ENCODE results near the gene BMAL1. TPM values are rescaled to one million over a fixed set of nuclear protein-coding genes. Genes with fewer than 3 reads are reported as not detected.
A peak's percentile ranks its signal among the peaks of the same experiment; 100 is the strongest.

The BMAL1 gene
- total RNA-seq, 1 experiment from 2014 or later, result 9.3 TPM

GRCh38 chr11:13318498-13319295 lies 41.1 kb downstream of the BMAL1 start:
- H3K9me3 ChIP-seq, result no peaks in the 10 kb centered on the region
- H3K4me3 ChIP-seq, result no peak overlapping the region
- no peaks in the 10 kb centered on the region for H3K36me3 ChIP-seq
- DNase-seq, result no peak
- no peaks in the 10 kb centered on the region for H3K27me3 ChIP-seq

- DNase-seq, result no peak
Measured at GRCh38 chr11:13320688-13321087, 43.1 kb downstream of the BMAL1 start.

DNA sequence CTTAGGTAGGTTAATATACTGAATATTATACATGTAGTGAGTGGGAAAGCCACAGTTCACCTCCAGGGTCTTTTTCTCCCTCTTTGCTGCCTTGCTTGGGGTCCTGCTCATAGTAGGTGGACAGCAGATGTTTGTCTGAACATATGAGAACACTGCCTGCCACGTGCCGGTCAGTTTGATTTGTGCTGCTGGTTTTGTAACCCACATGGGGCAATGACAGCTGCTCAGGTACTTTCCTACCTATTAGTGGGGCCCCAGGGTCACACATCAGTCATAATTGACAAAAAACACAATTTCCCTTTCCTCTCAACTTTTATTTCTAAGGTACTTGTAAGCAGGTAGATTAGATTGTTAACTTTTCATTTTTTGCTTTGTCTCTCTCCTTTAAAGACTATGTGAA lies 43.8 kb downstream of the BMAL1 start:
- Histone ChIP-seq H3K36me3 (no peaks in the 10 kb centered on the region), H3K9me3 (no peaks in the 10 kb centered on the region), H3K4me3 (no peak overlapping the region), H3K27me3 (no peaks in the 10 kb centered on the region)
- DNase-seq, result no peak

More at GRCh38 chr11:13320688-13321087, 43.1 kb downstream of the BMAL1 start:
- Histone ChIP-seq H3K36me3 (no peaks in the 10 kb centered on the region), H3K4me3 (no peak overlapping the region), H3K27me3 (no peaks in the 10 kb centered on the region), H3K9me3 (no peaks in the 10 kb centered on the region)

DNA sequence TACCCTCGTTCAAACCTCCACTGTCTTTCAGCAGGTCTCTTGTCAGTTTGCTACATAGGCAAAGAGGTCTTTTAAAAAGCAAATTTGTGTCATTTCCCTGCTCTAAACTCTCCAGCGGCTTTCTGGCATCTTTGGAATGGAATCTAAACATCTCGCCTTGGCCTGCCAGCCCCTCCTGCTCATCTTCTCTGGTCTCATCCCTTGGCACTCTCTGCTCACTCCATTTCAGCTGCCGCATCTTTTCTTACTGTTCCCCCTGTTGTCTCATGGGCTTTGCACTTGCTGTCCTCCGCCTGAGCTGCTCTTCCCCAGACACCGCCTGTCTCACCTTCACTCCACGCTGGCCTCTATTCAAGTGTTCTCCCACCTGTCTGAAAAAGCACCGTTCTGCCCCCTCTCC lies 46.6 kb downstream of the BMAL1 start:
- H3K27me3 ChIP-seq, result no peaks in the 10 kb centered on the region
- H3K36me3 ChIP-seq, result no peaks in the 10 kb centered on the region
- H3K4me3 ChIP-seq, result no peak overlapping the region
- DNase-seq, result no peak
- no peaks in the 10 kb centered on the region for H3K9me3 ChIP-seq

DNA sequence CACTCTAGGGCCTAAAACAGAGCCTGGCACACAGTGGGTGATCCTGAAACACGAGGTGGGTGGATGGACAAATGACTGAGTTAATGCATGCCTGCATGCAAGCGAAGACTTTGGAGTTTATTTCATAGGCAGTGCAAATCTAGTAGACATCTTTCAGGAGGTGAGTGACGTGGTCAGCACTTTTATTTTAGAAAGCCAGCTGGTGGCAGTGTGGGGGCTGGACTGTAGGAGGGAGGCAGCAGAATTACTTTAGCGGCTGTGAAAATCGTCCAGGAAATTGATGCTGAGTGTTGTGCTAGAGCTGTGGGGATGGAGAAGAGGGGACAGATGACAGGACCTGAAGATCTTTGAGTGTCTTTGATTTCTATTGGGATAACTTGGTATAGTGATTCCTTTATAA lies 47.1 kb downstream of the BMAL1 start:
- H3K9me3 ChIP-seq, result no peaks in the 10 kb centered on the region
- H3K36me3 ChIP-seq, result no peaks in the 10 kb centered on the region
- no peak for DNase-seq
- H3K4me3 ChIP-seq, result no peak overlapping the region
- H3K27me3 ChIP-seq, result no peaks in the 10 kb centered on the region

GRCh38 chr11:13327421-13327820 lies 49.8 kb downstream of the BMAL1 start:
- Histone ChIP-seq H3K27me3 (no peaks in the 10 kb centered on the region), H3K9me3 (no peaks in the 10 kb centered on the region), H3K36me3 (no peaks in the 10 kb centered on the region), H3K4me3 (no peak overlapping the region)
- DNase-seq, result no peak

- Histone ChIP-seq H3K27me3 (no peaks in the 10 kb centered on the region), H3K9me3 (no peaks in the 10 kb centered on the region), H3K36me3 (no peaks in the 10 kb centered on the region), H3K4me3 (no peak overlapping the region)
- DNase-seq, result no peak
Measured at GRCh38 chr11:13328286-13328685, 50.7 kb downstream of the BMAL1 start.

DNA sequence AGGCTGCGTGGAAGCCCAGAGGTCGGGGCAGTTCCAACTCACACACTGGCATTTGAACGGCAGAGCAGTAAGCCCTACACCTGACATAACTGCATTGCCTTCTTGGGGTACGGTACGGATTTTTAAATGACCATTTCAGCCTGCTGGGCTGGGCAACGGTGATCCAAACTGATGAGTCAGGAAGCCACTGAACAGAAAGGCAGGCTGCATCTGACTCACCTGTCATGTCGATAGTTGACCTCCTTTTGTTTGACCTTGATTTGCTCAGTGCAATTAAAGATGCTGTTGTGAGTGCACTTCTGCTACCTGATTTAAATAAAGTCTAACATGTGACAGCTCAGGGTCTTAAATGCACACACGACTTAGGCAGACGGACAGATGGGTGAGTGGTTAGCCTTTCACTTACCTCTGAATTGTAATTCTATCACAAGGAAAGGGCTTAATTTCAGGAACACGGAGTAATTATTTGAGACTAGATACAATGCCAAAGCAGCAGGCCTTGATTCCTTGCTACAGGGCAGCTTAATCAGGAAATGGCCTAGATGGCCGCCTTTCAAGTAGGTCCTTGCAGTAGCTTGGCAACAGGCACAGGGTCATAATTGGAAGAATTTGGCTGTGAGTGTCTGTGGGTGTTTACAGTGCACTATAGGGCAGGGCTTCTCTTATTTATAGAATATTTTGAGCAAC lies 52.2 kb downstream of the BMAL1 start:
- H3K9me3 ChIP-seq, result no peaks in the 10 kb centered on the region
- peak; percentile 60 for DNase-seq
- H3K36me3 ChIP-seq, result no peaks in the 10 kb centered on the region; the same call in 1 of the 2 replicates
- no peaks in the 10 kb centered on the region for H3K27me3 ChIP-seq
- H3K4me3 ChIP-seq, result no peak overlapping the region

DNA sequence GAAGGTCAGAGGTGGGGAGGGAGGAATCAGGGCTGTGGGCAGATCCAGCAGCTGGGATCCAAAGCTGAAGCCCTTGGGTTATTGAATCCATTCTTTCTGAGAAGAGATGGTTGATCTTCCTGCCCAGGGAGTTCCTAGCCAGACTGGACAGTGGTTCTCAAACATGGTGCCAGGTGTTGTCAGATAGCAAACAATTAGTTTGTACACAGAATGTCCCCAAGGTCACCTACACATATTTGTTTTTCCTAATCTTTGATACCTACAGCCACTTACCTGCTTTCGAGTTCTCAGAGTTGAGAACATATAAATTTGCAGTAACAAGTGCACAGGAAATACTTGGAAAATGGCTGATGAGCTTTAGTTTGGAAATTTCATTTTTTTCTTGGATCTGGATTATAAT lies 54.5 kb downstream of the BMAL1 start:
- Histone ChIP-seq H3K27me3 (no peaks in the 10 kb centered on the region), H3K9me3 (no peaks in the 10 kb centered on the region)
- DNase-seq, result no peak

DNA sequence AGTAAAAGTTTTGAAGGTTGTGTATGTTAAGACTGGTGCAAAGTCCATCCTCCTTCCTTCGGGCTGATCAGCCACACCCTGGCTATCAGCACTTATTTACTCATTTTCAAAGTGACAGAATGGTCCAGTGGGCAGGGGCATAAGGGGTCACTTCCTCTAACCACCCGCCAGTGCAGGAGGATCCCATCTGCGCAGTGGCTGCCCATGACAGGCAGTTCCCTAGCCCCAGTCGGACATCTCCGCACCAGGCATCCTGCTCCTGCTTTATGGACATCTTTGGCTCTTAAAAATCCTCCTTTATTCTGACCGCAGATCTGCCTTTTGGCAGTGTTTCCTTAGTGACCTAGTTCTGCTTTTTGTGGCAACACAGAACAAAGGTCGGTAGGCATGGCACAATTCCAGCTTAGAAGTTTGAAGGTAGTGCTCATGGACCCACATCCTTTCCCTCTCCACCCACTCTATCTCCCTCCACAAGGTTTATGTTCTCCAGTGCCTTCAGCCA lies 55.9 kb downstream of the BMAL1 start:
- no peak overlapping the region for H3K4me3 ChIP-seq
- no peaks in the 10 kb centered on the region for H3K27me3 ChIP-seq
- H3K9me3 ChIP-seq, result no peaks in the 10 kb centered on the region
- DNase-seq, result peak; percentile 34
- H3K36me3 ChIP-seq, result no peaks in the 10 kb centered on the region; the same call in 1 of the 2 replicates

More for the DNA sequence above, 54.5 kb downstream of the BMAL1 start:
- Histone ChIP-seq H3K4me3 (no peak overlapping the region), H3K36me3 (no peaks in the 10 kb centered on the region; the same call in 1 of the 2 replicates)

DNA sequence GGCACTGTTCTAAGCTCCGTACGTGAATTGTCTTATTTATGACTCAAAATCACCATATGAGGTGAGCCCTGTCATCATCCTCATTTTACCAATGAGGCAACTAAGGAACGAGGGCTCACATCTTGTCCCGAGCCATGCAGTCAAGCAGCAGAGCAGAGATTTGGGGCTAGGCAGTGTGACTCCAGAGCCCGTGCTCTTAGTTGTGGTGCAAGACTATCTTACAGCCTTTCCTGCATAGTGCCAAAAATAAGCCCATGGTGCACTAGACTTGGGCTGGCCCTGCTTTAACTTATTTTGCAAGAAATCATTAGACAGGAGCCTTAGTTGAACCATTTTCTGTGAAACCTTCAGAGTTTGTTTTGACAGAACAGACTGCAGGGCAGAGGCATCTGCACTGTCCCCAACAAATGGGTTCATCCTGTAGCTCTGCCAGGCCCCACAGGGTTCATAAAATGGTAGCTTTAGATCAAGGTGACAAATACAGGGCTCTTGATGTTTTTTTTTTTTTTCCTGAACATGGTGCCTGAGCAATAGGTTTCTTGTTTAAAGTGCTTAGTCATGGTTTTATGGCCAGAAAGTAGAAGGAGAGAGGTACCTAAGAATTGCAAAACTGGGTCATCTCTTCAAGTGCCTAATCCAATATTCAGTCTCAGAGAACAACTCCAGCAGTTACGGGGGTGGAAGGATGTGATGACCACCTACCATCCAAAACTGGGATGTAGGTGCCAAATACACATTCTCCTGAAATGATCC lies 56.6 kb downstream of the BMAL1 start:
- H3K4me3 ChIP-seq, result no peak overlapping the region
- DNase-seq, result no peak
- no peaks in the 10 kb centered on the region for H3K27me3 ChIP-seq
- no peaks in the 10 kb centered on the region for H3K9me3 ChIP-seq
- no peaks in the 10 kb centered on the region; the same call in 1 of the 2 replicates for H3K36me3 ChIP-seq

- peak; percentile 56 for DNase-seq
- no peaks in the 10 kb centered on the region; the same call in 1 of the 2 replicates for H3K36me3 ChIP-seq
- H3K4me3 ChIP-seq, result no peak overlapping the region
- H3K27me3 ChIP-seq, result no peaks in the 10 kb centered on the region
- H3K9me3 ChIP-seq, result no peaks in the 10 kb centered on the region
Measured at GRCh38 chr11:13335319-13335718, 57.7 kb downstream of the BMAL1 start.

GRCh38 chr11:13336246-13336878 lies 58.8 kb downstream of the BMAL1 start:
- H3K4me3 ChIP-seq, result no peak overlapping the region

GRCh38 chr11:13338019-13338426 lies 60.4 kb downstream of the BMAL1 start:
- no peak for DNase-seq
- Histone ChIP-seq H3K36me3 (no peaks in the 10 kb centered on the region; the same call in 1 of the 2 replicates), H3K27me3 (no peaks in the 10 kb centered on the region), H3K9me3 (no peaks in the 10 kb centered on the region), H3K4me3 (peak overlapping the region; percentile 14)

More at GRCh38 chr11:13336246-13336878, 58.8 kb downstream of the BMAL1 start:
- Histone ChIP-seq H3K9me3 (no peaks in the 10 kb centered on the region), H3K36me3 (no peaks in the 10 kb centered on the region; the same call in 1 of the 2 replicates), H3K27me3 (no peaks in the 10 kb centered on the region)
- DNase-seq, result no peak

GRCh38 chr11:13338427-13339069 lies 61.0 kb downstream of the BMAL1 start:
- peak overlapping the region; percentile 14 for H3K4me3 ChIP-seq
- no peaks in the 10 kb centered on the region for H3K9me3 ChIP-seq
- no peaks in the 10 kb centered on the region; the same call in 1 of the 2 replicates for H3K36me3 ChIP-seq
- H3K27me3 ChIP-seq, result no peaks in the 10 kb centered on the region
- DNase-seq, result peak; percentile 59

Data from MG63 (cell line).